ENCODE data around the gene PHTF1. TPM values are rescaled to one million over a fixed set of nuclear protein-coding genes. Genes with fewer than 3 reads are reported as not detected.
A peak's percentile ranks its signal among the peaks of the same experiment; 100 is the strongest.
"Not testable (repeated sequence)": the region's sequence is repeated elsewhere in the genome, so short reads cannot be mapped to it uniquely, and the experiment has no call there.

The PHTF1 gene
- total RNA-seq, 1 donor from 2014 or later = 29.4 TPM

- no peak for DNase-seq (ENCODE audit: low spot score)
These were observed 38.3 kb downstream of the PHTF1 start for GRCh38 chr1:113721010-113721409.

GRCh38 chr1:113718621-113719020, 40.7 kb downstream of the PHTF1 start:
- not testable (repeated sequence) for DNase-seq (ENCODE audit: low spot score)

GRCh38 chr1:113717506-113717905, 41.8 kb downstream of the PHTF1 start:
- DNase-seq (ENCODE audit: low spot score) = not testable (repeated sequence)

GRCh38 chr1:113714606-113715269, 44.5 kb downstream of the PHTF1 start:
- peak; percentile 1 for DNase-seq (ENCODE audit: low spot score)

- no peak for DNase-seq (ENCODE audit: low spot score)
These were observed 57.9 kb downstream of the PHTF1 start for GRCh38 chr1:113701429-113701828.

GRCh38 chr1:113694910-113695309, 64.4 kb downstream of the PHTF1 start:
- DNase-seq (ENCODE audit: low spot score) = no peak

GRCh38 chr1:113692824-113693431, 66.4 kb downstream of the PHTF1 start:
- DNase-seq (ENCODE audit: low spot score) = no peak

- no peak for DNase-seq (ENCODE audit: low spot score)
These were observed 66.9 kb downstream of the PHTF1 start for GRCh38 chr1:113692342-113692741.

- DNase-seq (ENCODE audit: low spot score) = no peak
These were observed 68.1 kb downstream of the PHTF1 start for GRCh38 chr1:113691184-113691583.

GRCh38 chr1:113686891-113687618, 72.2 kb downstream of the PHTF1 start:
- peak; percentile 4 for DNase-seq (ENCODE audit: low spot score)

- peak; percentile 84 for DNase-seq (ENCODE audit: low spot score)
These were observed 75.1 kb downstream of the PHTF1 start for GRCh38 chr1:113684153-113684541.

- DNase-seq (ENCODE audit: low spot score) = peak; percentile 91
These were observed 75.7 kb downstream of the PHTF1 start for GRCh38 chr1:113683384-113684152.

- peak; percentile 44 for DNase-seq (ENCODE audit: low spot score)
These were observed 77.5 kb downstream of the PHTF1 start for GRCh38 chr1:113681596-113682337.

GRCh38 chr1:113678159-113678469, 81.2 kb downstream of the PHTF1 start:
- DNase-seq (ENCODE audit: low spot score) = no peak

- DNase-seq (ENCODE audit: low spot score) = peak; percentile 59
These were observed 81.8 kb downstream of the PHTF1 start for GRCh38 chr1:113677250-113678158.

GRCh38 chr1:113676524-113676923, 82.8 kb downstream of the PHTF1 start:
- no peak for DNase-seq (ENCODE audit: low spot score)

- DNase-seq (ENCODE audit: low spot score) = no peak
These were observed 84.0 kb downstream of the PHTF1 start for GRCh38 chr1:113675302-113675701.

GRCh38 chr1:113674591-113674990, 84.7 kb downstream of the PHTF1 start:
- DNase-seq (ENCODE audit: low spot score) = no peak

- no peak for DNase-seq (ENCODE audit: low spot score)
These were observed 86.8 kb downstream of the PHTF1 start for GRCh38 chr1:113672491-113672890.

GRCh38 chr1:113670650-113671049, 88.6 kb downstream of the PHTF1 start:
- no peak for DNase-seq (ENCODE audit: low spot score)
